HG03103 (cell line): Measurements from ENCODE around the gene FZR1.
"Not testable (repeated sequence)": the region's sequence is repeated elsewhere in the genome, so short reads cannot be mapped to it uniquely, and the experiment has no call there.

Source experiments
- ATAC-seq: cut with Tn5 transposase; IDR thresholded peaks from one replicate; pipeline ENCODE4 v1.9.1; 2021; ENCODE audit warnings: low read depth; ENCODE audit not compliant: unreplicated experiment

The FZR1 gene

DNA sequence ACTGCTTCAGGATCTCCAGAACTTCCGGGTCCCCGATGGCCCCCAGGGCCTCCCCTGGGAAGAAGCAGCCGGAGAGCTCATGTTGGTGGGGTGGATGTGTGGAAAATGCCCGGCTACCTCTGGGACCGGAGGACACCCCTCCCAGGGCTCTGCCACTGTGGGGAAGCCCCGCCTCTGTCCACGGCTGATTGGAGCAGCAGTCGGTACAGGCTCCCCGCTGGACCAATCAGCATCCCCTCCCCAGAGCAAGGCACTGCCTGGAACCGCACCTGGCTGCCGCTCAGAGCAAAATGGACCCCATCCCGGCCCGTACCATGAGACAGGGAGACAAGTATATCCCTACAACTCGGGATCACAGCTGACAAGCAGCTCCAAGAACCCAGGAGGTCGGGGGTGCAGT is 12.1 kb upstream of the FZR1 start:
- no peak for ATAC-seq

DNA sequence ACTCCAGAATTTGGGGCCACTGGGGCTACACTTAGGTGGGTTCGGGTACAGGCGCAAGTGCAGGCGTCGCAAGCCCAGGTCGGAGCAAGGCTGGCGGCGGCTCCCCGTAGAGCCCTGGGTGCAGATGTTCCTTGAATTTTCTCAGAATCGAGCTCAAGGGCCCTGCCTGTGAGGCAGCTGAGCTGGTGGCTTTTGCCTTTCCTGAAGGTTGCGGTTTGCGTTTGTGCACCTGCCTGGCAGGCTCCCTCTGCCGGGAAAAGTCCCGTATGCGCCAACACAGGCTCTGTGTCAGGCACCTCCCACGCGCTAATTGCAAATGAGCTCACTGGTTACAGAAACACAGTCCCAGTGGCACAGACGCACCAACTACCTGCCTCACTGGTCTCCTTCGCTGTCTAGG is 11.6 kb upstream of the FZR1 start:
- ATAC-seq: no peak

DNA sequence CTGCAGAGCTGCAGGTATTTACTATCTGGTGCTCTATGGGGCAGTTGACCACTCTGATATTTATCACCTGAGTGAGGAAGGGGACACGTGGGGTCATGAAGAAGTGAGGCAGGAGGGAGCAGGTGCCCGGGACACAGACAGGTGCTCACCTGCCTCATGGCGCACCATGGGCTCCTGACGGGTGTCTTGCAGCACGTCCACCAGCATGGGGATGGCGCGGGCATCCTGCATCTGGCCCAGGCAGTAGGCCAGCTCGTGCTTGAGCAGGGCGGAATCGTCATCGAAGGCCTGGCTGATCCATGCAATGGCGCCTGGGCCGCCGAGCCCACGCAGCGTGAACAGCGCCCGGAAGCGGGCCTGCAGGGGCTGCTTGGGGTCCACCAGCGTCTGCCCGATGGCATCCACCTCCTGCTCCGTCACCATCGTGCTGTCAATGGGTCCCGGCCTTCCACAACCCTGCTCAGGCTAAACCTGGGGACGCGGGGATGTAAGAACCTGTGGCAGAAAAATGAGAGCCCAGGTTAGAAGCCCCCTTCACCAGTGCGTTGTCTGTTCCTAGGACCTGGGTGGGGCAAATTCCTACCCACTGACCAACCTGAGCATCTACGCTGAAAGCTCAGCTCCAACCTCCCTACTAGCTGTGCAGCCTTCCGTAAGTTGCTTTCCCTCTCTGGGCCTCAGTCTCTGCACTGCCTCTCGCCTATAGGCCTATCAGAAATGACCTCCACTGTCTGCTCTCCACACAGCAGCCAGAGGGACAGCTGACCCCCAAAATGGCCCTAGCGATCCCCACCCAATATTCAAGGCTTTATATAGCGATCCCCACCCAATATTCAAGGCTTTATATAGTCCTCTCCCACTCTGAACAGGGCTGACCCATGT is 9.5 kb upstream of the FZR1 start:
- ATAC-seq: no peak

DNA sequence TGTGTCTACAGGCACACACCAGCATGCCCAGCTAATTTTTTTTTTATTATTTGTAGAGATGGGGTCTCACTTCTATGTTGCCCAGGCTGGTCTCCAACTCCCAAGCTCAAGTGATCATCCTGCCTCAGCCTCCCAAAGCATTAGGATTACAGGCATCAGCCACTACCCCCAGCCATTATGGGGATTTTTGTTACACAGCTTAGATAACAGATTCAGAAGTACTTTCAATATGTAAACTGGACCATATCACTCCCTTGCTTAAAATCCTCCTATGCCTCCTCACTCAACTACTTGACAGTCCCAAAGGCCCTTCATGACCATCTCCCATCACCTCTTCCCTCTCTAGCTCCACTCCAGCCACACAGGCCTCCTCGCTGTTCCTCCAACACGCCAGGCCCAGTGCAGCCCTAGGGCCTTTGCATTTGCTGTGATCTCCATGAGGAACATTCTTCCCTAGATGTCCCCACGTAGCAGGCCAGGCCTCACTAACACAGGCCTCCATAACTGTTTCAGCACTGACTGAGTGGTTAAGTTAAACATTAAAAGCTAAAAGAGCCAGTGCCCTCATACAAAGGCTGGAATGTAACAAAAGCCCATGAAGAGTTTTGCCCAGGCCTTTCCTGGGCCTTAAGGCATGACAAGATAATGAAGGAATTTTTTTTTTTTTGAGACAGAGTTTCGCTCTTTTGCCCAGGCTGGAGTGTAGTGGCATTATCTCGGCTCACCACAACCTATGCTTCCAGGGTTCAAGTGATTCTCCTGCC is 8.2 kb upstream of the FZR1 start:
- no peak for ATAC-seq

DNA sequence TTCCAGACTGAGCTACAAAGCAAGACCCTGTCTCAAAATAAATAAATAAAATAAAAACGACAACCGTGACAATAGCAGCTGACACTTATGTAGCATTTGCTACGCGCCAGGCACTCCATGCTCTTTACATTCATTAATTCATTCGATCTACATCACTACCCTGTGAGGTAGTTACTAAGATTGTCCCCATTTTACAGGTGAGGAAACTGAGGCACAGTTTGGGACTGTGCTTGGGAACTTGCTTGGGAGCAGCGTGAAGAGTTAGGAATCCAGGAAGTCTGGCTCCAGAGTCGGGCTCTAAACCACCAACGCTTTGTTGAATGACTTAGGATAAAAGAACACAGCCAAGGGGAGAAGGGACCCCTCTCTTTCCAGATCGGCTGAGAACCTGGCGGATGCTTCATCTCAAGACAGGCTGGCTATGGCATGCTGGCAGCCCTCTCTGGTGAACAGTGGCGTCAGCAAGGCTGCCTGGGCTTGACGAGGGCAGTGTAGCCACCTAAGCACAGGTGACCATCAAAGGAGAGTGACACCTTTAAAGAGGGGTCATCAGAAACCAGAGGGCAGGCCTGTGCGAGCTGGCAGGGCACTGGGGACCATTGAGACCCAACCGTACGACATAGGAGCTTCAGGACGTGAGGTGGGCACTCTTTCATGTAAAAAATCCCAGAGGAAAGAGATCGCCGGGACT is 6.2 kb upstream of the FZR1 start:
- ATAC-seq: no peak

DNA sequence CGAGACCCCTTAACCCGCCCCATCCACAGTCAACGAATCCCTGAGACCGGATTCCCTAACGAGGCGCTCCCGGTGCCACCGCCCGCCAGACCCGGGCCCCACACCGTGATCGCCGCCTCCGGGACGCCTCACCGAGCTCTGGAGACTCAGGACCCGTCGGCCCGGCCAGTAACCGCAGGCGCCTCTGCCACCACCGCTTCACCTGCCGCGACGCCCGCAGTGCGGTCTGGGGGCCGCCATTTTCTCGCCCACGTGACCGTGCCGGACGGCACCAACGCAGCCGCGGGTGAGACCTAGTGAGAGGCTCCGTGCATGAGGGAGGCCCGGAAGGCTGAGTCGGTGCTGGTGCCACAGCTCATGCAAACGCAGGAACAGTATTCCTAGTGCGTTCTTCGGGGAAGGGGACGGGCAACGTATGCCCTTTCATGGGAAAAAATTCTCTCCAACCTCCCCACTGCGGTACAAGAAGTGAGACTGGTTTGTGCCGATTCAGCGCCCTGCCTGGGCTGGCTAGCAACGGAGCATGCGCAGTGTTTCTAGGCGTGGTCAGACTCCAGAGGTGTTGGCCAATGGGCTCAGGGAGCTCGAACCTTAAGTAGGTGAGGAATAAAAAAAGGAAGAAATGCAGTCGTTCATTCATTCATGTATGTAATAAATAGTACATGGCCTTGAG is 5.5 kb upstream of the FZR1 start, which contains the start of gene DOHH:
TSS of gene DOHH (minus strand) at position 246 of the 673 bp plus-strand sequence. CDS start 3,860 bp downstream, outside the sequence.
- peak; percentile 67 for ATAC-seq

DNA sequence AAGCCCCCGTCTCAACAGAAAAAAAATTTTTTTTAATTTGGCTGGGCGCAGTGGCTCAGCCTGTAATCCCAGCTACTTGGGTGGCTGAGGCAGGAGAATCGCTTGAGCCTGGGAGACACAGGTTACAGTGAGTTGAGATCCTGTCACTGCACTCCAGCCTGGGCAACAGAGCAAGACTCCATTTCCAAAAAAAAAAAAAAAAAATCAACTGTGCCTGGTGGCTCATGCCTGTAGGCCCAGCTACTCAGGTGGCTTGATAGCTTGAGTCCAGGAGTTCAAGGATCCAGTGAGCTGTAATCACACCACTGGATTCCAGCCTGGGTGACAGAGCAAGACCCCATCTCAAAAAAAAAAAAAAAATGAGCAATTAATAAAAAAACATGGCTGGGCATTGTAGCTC is 4.3 kb upstream of the FZR1 start:
- no peak for ATAC-seq

DNA sequence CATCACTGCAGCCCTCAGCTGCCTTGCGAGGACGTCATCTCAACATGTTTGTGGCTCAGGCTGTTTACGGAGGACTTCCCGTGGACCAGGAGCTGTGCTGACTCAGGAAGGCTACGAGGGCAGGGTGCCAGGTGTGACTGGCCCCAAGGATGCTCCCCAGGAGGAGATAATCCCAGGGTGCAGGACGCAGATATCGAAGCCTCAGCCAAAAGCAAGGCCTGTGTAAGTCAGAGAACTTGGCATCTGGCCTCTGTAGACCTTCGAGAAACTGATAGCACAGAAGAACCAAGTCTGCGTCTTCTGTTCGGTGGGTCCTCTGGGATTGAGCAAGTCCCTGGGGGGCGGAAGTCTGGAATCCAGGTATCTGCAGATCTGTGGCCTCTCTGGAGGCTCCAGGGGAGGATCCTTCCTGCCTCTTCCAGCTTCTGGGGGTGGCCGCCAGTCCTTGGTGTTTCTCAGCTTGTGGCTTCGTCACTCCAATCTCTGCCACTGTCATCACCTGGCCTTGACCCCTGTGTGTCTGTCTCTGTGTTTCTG is 3.0 kb upstream of the FZR1 start:
- no peak for ATAC-seq

DNA sequence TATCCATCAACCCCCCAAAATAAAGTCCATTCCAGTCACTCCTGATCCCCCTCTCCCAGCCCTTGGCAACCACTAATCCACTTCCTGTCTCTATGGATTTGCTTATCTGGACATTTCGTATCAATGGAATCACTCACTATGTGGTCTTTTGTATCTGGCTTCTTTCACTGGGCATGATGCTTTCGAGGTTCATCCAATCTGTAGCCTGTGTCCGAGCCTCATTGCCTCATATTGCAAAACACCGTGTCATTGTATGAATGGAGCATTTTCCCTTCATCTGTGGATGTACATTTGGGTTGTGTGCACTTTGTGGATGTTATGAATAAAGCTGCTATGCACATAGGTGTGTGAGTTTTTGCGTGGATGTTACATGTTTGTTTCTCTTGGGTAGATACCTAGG is 1.4 kb upstream of the FZR1 start:
- no peak for ATAC-seq

DNA sequence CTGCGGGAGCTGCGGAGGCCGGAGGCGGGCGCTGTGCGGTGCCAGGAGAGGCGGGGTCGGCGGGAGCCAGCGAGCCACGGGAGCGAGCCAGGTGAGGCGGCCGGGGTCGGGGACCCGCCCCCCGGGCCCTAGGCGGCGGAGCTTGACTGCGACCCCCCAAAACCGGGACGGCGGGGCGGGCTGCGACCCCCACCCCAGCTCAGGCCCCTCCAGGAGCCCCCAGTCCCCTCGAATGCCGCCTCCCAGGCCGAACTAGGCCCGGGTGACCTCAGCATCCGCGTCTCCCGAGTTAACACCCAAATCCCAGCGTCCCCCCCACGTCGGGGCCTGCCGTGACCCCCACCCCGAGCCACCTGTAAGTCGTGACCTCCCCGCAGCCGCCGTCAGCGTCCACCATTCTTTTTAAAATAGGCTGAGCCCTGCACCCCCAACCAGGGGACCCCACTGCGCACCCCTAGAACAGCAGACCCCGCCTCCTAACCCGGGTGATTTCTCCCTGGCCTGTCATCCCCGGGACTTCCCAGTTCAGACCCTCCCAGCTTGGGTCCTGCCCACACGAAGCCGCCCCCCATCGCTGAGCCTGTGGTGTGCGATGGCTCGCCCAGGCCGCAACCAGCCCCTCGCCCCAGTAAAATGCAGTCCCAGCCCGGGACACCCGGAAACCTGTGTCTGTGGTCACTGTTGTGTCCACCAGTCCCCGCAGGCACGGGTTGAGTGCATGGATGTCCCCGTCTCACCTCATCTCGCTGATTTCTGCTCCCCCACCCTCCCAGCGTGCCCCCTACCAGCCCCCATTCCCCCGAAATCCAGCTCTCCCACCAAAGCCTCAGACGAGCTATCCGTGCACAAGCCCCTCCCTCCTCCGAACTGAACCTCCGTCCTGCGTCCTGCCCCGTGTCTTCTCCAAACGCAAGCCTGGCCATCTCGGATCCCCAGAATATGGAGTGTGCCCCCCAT is 551 bp downstream of the FZR1 start:
- ATAC-seq: no peak

DNA sequence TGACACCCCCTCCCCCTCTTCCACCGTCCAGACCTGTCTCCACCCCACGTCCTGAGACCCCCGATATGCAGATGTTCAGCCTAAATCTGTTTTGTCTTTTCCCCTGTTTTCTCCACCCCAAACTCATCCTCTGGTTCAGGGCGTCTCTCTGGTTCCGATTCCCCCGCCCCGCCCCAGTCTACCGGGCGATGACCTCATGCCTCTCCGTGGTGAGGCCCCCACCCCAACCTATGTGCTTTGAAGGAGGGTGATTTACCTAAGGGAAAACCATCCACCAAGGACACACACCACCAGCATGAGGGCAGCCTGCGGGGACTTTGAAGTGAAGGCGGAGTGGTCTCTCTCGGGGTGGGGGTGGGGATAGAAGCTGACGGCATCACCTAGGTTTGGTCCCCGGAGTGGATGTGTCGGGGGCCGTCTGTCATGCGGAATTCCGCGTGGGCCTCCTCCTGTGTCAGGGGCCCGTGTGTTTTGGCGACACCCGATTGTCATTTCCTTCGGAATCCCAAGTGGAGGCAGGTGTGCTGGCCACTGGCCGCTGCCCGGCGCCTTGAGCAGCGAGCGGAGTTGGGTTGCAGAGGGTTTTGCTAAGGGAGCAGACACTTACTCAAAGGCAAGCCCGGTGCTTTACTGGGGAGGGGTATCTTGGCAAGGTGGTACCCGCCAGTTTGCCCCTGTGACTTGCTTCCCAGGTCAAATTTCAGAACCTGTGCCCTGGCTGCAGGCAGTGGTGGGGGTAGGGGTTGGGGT is 1.4 kb downstream of the FZR1 start:
- no peak for ATAC-seq

DNA sequence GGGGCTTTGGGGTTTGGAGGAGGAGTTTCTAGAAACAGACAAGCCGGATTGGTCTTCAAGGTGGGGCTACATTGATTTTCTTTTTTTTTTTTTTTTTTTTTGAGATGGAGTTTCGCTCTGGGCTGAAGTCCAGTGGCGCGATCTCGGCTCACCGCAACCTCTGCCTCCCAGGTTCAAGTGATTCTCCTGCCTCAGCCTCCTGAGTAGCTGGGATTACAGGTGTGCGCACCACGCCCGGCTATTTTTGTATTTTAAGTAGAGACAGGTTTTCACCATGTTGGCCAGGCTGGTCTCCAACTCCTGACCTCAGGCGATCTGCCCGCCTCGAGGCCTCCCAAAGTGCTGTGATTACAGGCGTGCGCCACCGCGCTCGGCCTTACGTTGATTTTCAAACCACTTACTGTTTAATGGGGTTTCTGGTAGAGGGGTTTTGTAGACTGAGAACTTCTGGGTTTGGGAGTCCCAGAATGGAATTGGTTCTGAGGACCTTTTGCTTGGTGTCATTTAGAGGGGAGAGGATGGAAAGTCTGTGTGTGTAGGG is 2.1 kb downstream of the FZR1 start:
- not testable (repeated sequence) for ATAC-seq

DNA sequence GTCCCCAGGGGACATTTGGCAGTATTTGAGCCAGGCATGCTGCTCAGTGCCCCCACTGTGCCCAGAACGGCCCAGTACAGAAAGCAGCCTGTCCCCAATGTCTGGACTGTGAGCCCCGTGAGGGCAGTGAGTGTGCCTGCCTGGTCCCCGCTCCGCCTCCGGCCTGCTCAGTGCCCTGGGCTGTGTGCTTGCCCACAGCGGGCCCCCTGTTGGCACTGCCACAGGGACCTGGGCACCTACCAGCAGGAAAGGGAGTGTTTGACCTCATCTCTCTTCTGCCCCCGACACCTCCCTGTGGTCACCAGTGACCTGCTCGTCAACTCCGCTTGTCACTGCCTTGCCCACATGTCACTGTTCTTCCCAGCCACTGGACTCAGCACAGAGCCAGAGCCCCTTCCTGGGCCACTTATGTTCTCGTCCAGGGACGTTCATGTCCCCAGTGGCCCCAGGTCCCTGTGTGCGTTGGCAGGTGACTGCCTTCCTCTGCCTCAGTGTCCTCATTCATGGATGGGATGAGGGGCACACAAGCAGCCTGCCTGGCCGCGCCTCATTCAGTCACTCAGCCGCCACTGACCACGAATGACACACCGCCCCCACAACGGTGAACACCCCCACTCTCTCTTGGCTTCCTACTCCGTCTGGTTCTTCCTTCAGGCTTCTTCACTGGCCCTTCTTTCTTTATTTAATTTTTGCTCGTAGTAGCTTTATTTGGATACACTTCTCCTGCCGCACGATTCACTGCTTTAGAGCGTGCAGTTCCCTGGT is 2.8 kb downstream of the FZR1 start:
- no peak for ATAC-seq

DNA sequence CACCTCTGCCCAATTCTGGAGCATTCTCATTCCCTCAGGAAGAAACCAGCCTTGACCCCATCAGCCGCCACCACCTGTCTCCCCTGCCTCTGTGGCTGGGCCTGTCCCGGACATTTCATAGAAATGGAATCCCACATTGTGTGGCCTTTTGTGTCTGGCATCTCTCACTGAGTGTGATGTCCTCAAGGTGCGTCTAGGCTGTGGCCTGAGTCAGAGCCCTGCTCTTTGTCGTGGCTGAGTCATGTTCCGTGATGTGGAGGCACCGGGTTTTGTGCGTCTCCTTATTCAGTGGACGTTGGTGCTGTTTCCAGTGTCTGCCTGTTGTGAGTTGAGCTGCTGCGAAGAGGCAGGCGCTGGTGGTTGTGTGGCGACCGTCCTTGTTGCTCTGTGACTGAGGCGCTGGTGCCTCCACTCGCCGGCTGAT is 3.5 kb downstream of the FZR1 start:
- ATAC-seq: no peak

DNA sequence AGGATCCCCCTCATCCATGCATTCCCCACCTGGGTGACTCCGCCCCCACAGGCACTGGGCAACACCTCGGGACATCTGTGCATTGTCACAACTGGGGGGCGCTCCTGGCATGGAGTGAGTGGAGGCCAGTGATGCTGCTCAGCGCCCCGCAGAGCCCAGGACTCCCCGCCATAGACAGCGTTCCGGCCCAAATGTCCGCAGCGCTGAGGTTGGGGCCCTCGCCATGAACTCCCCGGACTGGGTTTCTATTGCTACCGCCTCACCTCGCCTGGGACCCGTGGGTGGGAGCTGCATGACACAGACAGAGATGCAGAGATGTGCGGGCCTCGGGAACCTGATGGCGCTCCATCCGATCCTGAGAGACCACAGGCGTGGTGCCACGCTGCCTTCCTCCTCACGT is 4.6 kb downstream of the FZR1 start:
- no peak for ATAC-seq

DNA sequence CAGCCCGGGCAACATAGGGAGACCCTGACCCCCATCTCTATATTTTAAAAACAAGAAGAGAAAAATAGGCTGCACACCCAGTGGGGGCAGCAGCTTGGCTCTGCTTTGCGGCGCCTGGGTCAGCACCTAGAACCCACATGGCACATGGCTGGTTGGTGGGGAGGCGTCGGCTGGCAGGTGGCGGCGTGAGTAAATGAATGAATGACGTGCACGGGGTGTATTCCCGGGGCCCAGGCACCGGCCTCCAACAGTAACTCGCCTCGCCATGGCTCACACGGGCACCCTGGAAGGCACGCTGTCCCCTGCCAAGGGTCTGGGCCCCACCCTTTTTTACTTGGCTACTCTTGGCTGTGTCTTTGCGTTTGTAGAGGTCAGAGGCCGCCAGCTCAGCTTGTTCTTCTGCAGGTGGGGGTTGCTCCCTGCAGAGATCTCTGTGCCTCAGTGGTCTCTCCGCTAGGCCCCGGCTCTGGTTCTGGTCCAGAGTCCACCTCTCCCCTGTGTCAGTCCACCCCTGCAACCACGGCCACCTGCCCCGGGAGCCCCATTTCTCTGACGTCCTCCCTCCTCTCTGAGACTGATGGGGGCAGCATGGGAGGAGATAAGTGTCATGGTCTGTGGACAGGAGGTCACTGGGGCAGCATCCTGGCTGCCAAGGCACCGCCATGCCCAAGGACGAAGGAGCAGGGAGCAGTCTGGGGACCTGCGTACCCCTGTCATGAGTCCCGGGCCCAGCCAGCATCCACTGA is 5.6 kb downstream of the FZR1 start:
- ATAC-seq: no peak
